Type B pancreatic cell (in vitro differentiated cells): Measurements from ENCODE around the gene ACAD8. TPM values are rescaled to one million over a fixed set of nuclear protein-coding genes. Genes with fewer than 3 reads are reported as not detected.
"Not testable (repeated sequence)": the region's sequence is repeated elsewhere in the genome, so short reads cannot be mapped to it uniquely, and the experiment has no call there.

Experiments used
- DNase-seq: peaks from one replicate; pipeline ENCODE4 v3.0.0; 2021; ENCODE audit warnings: mixed read lengths; ENCODE audit not compliant: unreplicated experiment; ENCODE audit errors: extremely low spot score
- H3K27ac Mint-ChIP-seq: 2 replicates; pipeline ENCODE4 v1.8.0; 2021; ENCODE audit warnings: mild to moderate bottlenecking, mixed read lengths
- H3K27me3 Mint-ChIP-seq: 2 replicates; pipeline ENCODE4 v1.8.0; 2021; ENCODE audit warnings: mixed read lengths
- H3K36me3 Mint-ChIP-seq: 2 replicates; pipeline ENCODE4 v1.8.0; 2021; ENCODE audit warnings: mixed read lengths
- H3K4me1 Mint-ChIP-seq: one replicate; pipeline ENCODE4 v1.8.0; 2021; ENCODE audit warnings: mixed read lengths; ENCODE audit not compliant: unreplicated experiment
- H3K4me3 Mint-ChIP-seq: 2 replicates; pipeline ENCODE4 v1.8.0; 2021; ENCODE audit warnings: mild to moderate bottlenecking, mixed read lengths
- H3K9me3 Mint-ChIP-seq: 2 replicates; pipeline ENCODE4 v1.8.0; 2021; ENCODE audit warnings: mixed read lengths
- CTCF ChIP-seq: fragments of 200-600 bp; sonication (generic); conservative IDR thresholded peaks from 2 replicates; pipeline ENCODE4 v1.5.0; 2021; ENCODE audit warnings: antibody characterized with exemption, mild to moderate bottlenecking
- total RNA-seq: library from RNA; stranded (reverse); gene quantifications from 2 replicates; pipeline ENCODE4 v1.2.1, GENCODE V29; 2021; ENCODE audit warnings: low replicate concordance

The ACAD8 gene
- total RNA-seq, 1 donor from 2014 or later: 29.8 TPM

DNA sequence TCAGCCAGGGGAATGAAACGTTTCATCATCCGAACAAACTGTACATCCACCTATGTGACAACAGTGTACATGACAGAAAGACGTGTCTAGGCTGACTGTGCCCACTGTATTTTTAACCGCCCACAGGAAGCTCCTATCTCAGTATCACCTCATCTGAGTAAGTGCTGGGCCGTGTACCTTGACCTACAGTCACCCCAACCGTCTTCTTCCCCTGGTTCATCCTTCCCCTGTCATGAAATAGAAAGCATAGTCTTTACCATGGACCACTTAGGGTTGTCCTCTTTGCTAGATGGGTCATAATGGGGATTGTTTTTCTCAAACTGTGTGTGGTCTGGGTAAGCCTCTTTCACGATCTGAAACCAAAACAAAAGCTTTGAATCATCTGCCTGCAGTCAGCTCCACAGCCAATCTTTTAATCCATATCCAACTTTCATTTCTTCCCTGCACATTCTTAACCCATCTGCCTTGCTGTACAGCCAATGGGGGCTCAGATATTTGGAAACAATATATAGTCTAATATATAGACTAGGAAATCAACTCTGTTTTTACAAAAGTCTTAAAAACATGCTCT lies 4.4 kb upstream of the ACAD8 start:
- Mint-ChIP-seq H3K4me3 (no peak overlapping the region), H3K27me3 (no peaks in the 10 kb centered on the region), H3K9me3 (no peaks in the 10 kb centered on the region), H3K27ac (no peak overlapping the region), H3K36me3 (peaks cover 11% of the 10 kb centered on the region), H3K4me1 (peaks cover 6% of the 10 kb centered on the region)
- DNase-seq: no peak
- TF ChIP-seq CTCF: no peak

DNA sequence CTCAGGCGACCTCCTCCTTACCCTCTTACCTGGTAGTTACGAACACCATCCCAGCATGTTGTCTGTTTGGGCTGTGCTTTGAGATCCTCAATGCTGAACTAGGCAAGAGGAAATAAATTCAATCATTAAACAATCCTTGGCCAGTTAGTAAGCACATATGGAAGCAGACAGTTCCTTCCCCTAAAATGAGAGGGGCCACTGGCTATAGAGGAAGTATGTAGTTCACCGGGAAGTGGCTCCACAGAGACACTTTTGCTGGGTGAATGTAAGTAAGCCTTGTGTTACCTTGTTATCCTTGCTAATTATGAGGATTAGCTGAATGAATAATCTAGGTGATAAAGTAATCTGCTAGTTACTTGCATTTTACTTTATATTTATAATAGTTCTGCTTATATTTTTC lies 3.1 kb upstream of the ACAD8 start:
- Mint-ChIP-seq H3K27me3 (no peaks in the 10 kb centered on the region), H3K4me3 (no peak overlapping the region), H3K9me3 (no peaks in the 10 kb centered on the region), H3K27ac (no peak overlapping the region), H3K4me1 (peaks cover 15% of the 10 kb centered on the region), H3K36me3 (peaks cover 11% of the 10 kb centered on the region)
- DNase-seq: no peak
- no peak for TF ChIP-seq CTCF

- no peak for DNase-seq
- Mint-ChIP-seq H3K27me3 (no peaks in the 10 kb centered on the region), H3K27ac (no peak overlapping the region), H3K4me3 (no peak overlapping the region), H3K4me1 (peaks cover 15% of the 10 kb centered on the region), H3K36me3 (peaks cover 11% of the 10 kb centered on the region), H3K9me3 (no peaks in the 10 kb centered on the region)
- TF ChIP-seq CTCF: no peak
Observed at GRCh38 chr11:134250675-134251074, 2.7 kb upstream of the ACAD8 start.

DNA sequence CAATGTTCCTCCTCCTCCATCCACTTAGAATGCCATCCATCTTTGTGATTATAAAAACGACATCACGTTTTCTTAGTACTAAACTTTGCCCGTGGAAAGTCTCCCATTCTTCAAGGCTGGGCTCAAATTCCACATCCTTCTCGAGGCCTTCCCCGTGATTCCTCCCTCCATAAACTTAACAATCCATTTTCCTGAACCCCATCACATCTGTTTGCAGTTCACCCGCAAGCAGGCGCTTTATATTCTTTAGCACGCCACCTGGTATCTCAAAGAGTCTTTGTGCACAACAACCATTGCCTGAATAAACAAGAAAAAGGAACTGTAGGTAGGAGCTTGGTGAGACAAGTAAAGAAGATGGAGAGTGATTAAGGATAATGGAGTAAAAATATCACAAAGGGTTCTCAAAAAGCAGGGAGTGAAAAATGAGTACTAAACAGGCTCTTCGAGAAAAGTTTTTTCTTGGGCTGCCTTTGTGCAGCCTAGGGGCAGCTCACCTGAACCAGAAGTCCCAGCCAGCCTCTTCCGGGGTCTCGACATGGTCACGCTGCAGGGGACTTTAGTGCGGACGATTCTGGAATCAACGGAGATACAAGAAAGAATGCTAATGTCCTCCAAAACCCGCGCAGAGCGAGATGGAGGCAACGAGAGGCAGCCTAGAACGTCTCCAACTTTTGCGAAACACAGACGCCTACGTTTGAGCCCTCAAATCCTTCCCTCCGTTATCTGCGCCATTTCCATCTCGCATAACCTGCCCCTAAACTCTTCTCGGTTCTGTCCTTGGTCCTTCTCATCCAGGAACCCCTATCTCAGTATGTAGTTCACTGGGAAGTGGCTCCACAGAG lies 801 bp upstream of the ACAD8 start:
- no peaks in the 10 kb centered on the region for H3K9me3 Mint-ChIP-seq
- DNase-seq: no peak
- H3K27ac Mint-ChIP-seq: peak overlapping the region; percentile 24
- no peak for TF ChIP-seq CTCF
- peak overlapping the region; percentile 97 for H3K4me3 Mint-ChIP-seq
- H3K4me1 Mint-ChIP-seq: peaks cover 15% of the 10 kb centered on the region
- peaks cover 6% of the 10 kb centered on the region for H3K36me3 Mint-ChIP-seq
- no peaks in the 10 kb centered on the region for H3K27me3 Mint-ChIP-seq

GRCh38 chr11:134254433-134255183 lies 1.2 kb downstream of the ACAD8 start:
- no peak for DNase-seq
- Mint-ChIP-seq H3K27ac (no peak overlapping the region), H3K27me3 (no peaks in the 10 kb centered on the region), H3K4me1 (peaks cover 15% of the 10 kb centered on the region), H3K9me3 (no peaks in the 10 kb centered on the region), H3K36me3 (peaks cover 8% of the 10 kb centered on the region), H3K4me3 (peak overlapping the region; percentile 97)
- TF ChIP-seq CTCF: no peak

GRCh38 chr11:134255184-134255561 lies 1.8 kb downstream of the ACAD8 start:
- H3K27ac Mint-ChIP-seq, H3K9me3 Mint-ChIP-seq, H3K27me3 Mint-ChIP-seq, H3K36me3 Mint-ChIP-seq, DNase-seq: not testable (repeated sequence)
- Mint-ChIP-seq H3K4me3 (peak overlapping the region; percentile 77), H3K4me1 (peaks cover 15% of the 10 kb centered on the region)
